DND-41 (cell line): Measurements from ENCODE around the gene GPR137B.

ENCODE experiments used
- ATAC-seq: fragments of 200-7000 bp; cut with Tn5 transposase; 3 replicates; pipeline ENCODE4 v1.9.1; 2021; ENCODE audit warnings: low read depth; ENCODE audit not compliant: insufficient read depth
- DNase-seq: peaks from one replicate; pipeline ENCODE4 v3.0.0-alpha.2; 2020
- H2AFZ ChIP-seq: 2 replicates; pipeline ENCODE4 v1.6.0; 2012; ENCODE audit warnings: low read depth, low read length
- H3K27ac ChIP-seq: 2 replicates; pipeline ENCODE4 v1.5.1; 2012; ENCODE audit warnings: low read length, inconsistent platforms
- H3K27me3 ChIP-seq: fragments of 200-600 bp; sonication (generic); 2 replicates; pipeline ENCODE4 v1.6.0; 2012; ENCODE audit warnings: low read length, mild to moderate bottlenecking, inconsistent platforms; ENCODE audit not compliant: insufficient read depth, poor library complexity
- H3K36me3 ChIP-seq: 2 replicates; pipeline ENCODE4 v1.5.1; 2012; ENCODE audit warnings: low read length, inconsistent platforms; ENCODE audit not compliant: insufficient read depth
- H3K4me1 ChIP-seq: 2 replicates; pipeline ENCODE4 v1.5.1; 2012; ENCODE audit warnings: mild to moderate bottlenecking, low read length; ENCODE audit not compliant: insufficient read depth
- H3K4me2 ChIP-seq: 2 replicates; pipeline ENCODE4 v1.6.0; 2012; ENCODE audit warnings: mild to moderate bottlenecking, moderate library complexity, low read length, inconsistent platforms; ENCODE audit not compliant: insufficient read depth
- H3K4me3 ChIP-seq, 2 experiments: fragments of 200-600 bp in 1 of 2; shearing (Covaris generic) in 1 of 2; 2 replicates each; pipeline ENCODE4 v1.5.1; 2012 to 2016; ENCODE audit warnings: inconsistent platforms in 2 of 2, low read length in 2 of 2, mild to moderate bottlenecking in 2 of 2, low read depth in 1 of 2, moderate library complexity in 1 of 2
- H3K79me2 ChIP-seq: 2 replicates; pipeline ENCODE4 v1.6.0; 2012; ENCODE audit warnings: low read length, inconsistent platforms; ENCODE audit not compliant: insufficient read depth
- H3K9ac ChIP-seq: 2 replicates; pipeline ENCODE4 v1.6.0; 2012; ENCODE audit warnings: low read depth, mild to moderate bottlenecking, inconsistent platforms, low read length, moderate library complexity
- H3K9me3 ChIP-seq: 2 replicates; pipeline ENCODE4 v1.5.1; 2012; ENCODE audit warnings: low read length, moderate library complexity, mild to moderate bottlenecking, inconsistent platforms; ENCODE audit not compliant: insufficient read depth, severe bottlenecking
- H4K20me1 ChIP-seq: 2 replicates; pipeline ENCODE4 v1.6.0; 2012; ENCODE audit warnings: low read length; ENCODE audit not compliant: insufficient read depth
- EZH2 ChIP-seq: IDR thresholded peaks from 3 replicates; pipeline ENCODE4 v1.6.1; 2012; ENCODE audit warnings: borderline replicate concordance, low read depth, mild to moderate bottlenecking, moderate library complexity, low read length, inconsistent platforms; ENCODE audit not compliant: severe bottlenecking
- TF ChIP-seq, protein P1 (sequence below): IDR thresholded peaks from 2 replicates; pipeline ENCODE4 v1.5.1; 2012; ENCODE audit warnings: borderline replicate concordance, low read length, moderate library complexity, mild to moderate bottlenecking; ENCODE audit not compliant: poor library complexity, severe bottlenecking; ENCODE audit errors: extremely low read depth

GPR137B gene

DNA sequence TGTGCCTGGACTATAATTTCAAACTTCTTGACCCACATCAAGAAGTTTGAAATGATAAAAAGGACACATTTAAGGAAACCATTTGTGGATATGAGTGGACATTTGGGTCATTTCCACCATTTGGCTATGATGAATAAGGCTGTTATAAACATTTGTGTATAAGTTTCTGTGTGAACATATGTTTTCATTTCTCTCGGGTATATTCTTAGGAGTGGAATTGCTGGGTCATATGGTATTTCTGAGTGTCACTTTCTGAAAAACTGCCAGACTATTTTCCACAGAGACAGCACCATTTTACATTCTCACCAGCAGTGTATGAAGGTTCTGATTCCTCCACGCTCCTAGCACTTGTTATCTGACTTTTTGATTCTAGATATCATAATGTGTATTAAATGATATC, 50.8 kb downstream of the GPR137B start:
- ATAC-seq (no peak), DNase-seq (no peak)
- H3K27me3 ChIP-seq: no peaks in the 10 kb centered on the region
- no peak overlapping the region for H2AFZ ChIP-seq
- peaks cover 39% of the 10 kb centered on the region for H3K36me3 ChIP-seq
- no peaks in the 10 kb centered on the region for H3K79me2 ChIP-seq
- no peak overlapping the region for H3K27ac ChIP-seq
- no peaks in the 10 kb centered on the region for H3K4me1 ChIP-seq
- no peaks in the 10 kb centered on the region for H3K9me3 ChIP-seq
- no peak overlapping the region for H3K4me3 ChIP-seq
- no peak overlapping the region for H3K4me2 ChIP-seq
- no peak overlapping the region for H3K9ac ChIP-seq
- no peaks in the 10 kb centered on the region for H4K20me1 ChIP-seq
- TF ChIP-seq EZH2: no peak
- TF ChIP-seq, protein P1, sequence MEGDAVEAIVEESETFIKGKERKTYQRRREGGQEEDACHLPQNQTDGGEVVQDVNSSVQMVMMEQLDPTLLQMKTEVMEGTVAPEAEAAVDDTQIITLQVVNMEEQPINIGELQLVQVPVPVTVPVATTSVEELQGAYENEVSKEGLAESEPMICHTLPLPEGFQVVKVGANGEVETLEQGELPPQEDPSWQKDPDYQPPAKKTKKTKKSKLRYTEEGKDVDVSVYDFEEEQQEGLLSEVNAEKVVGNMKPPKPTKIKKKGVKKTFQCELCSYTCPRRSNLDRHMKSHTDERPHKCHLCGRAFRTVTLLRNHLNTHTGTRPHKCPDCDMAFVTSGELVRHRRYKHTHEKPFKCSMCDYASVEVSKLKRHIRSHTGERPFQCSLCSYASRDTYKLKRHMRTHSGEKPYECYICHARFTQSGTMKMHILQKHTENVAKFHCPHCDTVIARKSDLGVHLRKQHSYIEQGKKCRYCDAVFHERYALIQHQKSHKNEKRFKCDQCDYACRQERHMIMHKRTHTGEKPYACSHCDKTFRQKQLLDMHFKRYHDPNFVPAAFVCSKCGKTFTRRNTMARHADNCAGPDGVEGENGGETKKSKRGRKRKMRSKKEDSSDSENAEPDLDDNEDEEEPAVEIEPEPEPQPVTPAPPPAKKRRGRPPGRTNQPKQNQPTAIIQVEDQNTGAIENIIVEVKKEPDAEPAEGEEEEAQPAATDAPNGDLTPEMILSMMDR: no peak

DNA sequence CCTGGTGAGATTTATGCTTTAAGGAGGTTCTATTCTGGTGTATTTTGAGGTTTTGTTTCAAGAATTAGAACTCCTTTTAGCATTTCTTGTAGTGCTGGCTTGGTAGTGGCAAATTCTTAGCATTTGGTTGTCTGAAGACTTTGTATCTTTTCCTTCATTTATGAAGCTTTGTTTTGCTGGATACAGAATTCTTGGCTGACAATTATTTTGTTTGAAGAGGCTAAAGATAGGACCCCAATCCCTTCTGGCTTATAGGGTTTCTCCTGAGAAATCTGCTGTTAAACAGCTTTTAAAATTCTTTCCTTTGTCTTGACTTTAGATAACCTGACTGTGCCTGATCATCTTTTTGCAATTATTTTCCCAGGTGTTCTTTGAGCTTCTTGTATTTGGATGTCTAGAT, 58.6 kb downstream of the GPR137B start:
- no peaks in the 10 kb centered on the region for H4K20me1 ChIP-seq
- H3K27me3 ChIP-seq: no peaks in the 10 kb centered on the region
- no peak for DNase-seq
- no peak overlapping the region for H3K9ac ChIP-seq
- TF ChIP-seq, protein P1: no peak
- no peak for TF ChIP-seq EZH2
- no peak for ATAC-seq
- H3K36me3 ChIP-seq: peaks cover 59% of the 10 kb centered on the region
- no peak overlapping the region for H3K4me2 ChIP-seq
- no peak overlapping the region for H3K27ac ChIP-seq
- H3K79me2 ChIP-seq: no peaks in the 10 kb centered on the region
- peaks cover 11% of the 10 kb centered on the region for H3K9me3 ChIP-seq
- H2AFZ ChIP-seq: no peak overlapping the region
- no peak overlapping the region for H3K4me3 ChIP-seq
- no peaks in the 10 kb centered on the region for H3K4me1 ChIP-seq

DNA sequence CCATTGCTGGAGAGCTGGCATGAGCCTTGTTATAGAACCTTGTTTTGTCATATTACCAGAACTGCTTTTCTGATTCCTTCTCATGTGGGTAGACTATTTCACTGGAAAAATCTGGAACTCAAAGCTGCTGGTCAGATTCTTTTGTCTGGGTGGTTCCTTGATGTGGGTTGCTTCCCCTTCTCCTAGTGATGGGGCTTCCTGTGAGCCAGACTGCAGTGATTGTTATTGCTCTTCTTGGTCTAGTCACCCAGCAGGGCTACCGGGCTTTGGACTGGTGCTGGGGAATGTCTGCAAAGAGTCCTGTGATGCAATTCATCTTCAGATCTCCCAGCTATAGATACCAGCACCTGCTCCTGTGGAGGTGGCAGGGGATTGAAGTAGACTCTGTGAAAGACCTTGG, 59.4 kb downstream of the GPR137B start:
- ATAC-seq: no peak
- no peaks in the 10 kb centered on the region for H3K79me2 ChIP-seq
- H3K9me3 ChIP-seq: peaks cover 11% of the 10 kb centered on the region
- H3K9ac ChIP-seq: no peak overlapping the region
- no peak overlapping the region for H2AFZ ChIP-seq
- no peak overlapping the region for H3K4me2 ChIP-seq
- H4K20me1 ChIP-seq: no peaks in the 10 kb centered on the region
- no peaks in the 10 kb centered on the region for H3K27me3 ChIP-seq
- no peak for TF ChIP-seq EZH2
- TF ChIP-seq, protein P1: no peak
- H3K27ac ChIP-seq: no peak overlapping the region
- H3K4me3 ChIP-seq: no peak overlapping the region
- no peak for DNase-seq
- H3K36me3 ChIP-seq: peaks cover 62% of the 10 kb centered on the region
- H3K4me1 ChIP-seq: no peaks in the 10 kb centered on the region

DNA sequence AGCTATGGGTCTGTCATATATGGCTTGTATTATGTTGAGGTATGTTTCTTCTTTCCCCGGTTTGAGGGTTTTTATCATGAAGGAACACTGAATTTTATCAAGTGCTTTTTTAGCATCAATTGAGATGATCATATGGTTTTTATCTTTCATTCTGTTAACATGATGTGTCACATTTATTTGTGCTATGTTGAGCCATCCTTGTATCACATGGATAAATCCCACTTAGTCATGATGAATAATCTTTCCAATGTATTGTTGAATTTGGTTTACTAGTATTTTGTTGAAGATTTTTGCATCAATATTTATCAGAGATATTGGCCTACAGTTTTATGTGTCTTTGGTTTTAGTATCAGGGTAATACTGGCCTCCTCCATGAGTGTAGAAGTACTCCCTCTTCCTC, 61.7 kb downstream of the GPR137B start:
- no peaks in the 10 kb centered on the region for H3K79me2 ChIP-seq
- no peak for ATAC-seq

More for the DNA sequence above, 61.7 kb downstream of the GPR137B start:
- H4K20me1 ChIP-seq: no peaks in the 10 kb centered on the region
- no peak overlapping the region for H2AFZ ChIP-seq
- H3K4me2 ChIP-seq: no peak overlapping the region
- no peak for DNase-seq
- peaks cover 11% of the 10 kb centered on the region for H3K9me3 ChIP-seq
- no peak overlapping the region for H3K27ac ChIP-seq
- no peaks in the 10 kb centered on the region for H3K4me1 ChIP-seq
- peaks cover 64% of the 10 kb centered on the region for H3K36me3 ChIP-seq
- H3K9ac ChIP-seq: no peak overlapping the region
- H3K4me3 ChIP-seq: no peak overlapping the region
- TF ChIP-seq, protein P1: no peak
- TF ChIP-seq EZH2: no peak
- no peaks in the 10 kb centered on the region for H3K27me3 ChIP-seq
